Uterus (tissue), 4 donors: ENCODE measurements around the gene FSCN2. TPM values are rescaled to one million over a fixed set of nuclear protein-coding genes. Genes with fewer than 3 reads are reported as not detected.

Experiments
- DNase-seq, 2 donors: peaks; one replicate each; pipeline ENCODE4 v3.0.0-alpha.2; 2019 to 2020
- H3K27ac ChIP-seq, 2 donors: fragments of 200-600 bp; sonication (generic); 1 replicate in 1 of 2; 2 replicates in 1 of 2; pipeline ENCODE4 v1.5.1; 2016 to 2018
- H3K27me3 ChIP-seq, 2 donors: fragments of 200-600 bp; sonication (generic); one replicate each; pipeline ENCODE4 v1.5.1; 2018 to 2019; ENCODE audit warnings: control low read depth in 1 of 2
- H3K36me3 ChIP-seq, 2 donors: fragments of 200-600 bp; sonication (generic); one replicate each; pipeline ENCODE4 v1.5.1; 2019; ENCODE audit warnings: control low read depth in 1 of 2
- H3K4me1 ChIP-seq, 2 donors: fragments of 200-600 bp; sonication (generic); one replicate each; pipeline ENCODE4 v1.5.1; 2018 to 2019; ENCODE audit warnings: control low read depth in 1 of 2
- H3K4me3 ChIP-seq, 2 donors: fragments of 200-600 bp; sonication (generic); 1 replicate in 1 of 2; 2 replicates in 1 of 2; pipeline ENCODE4 v1.5.1; 2018 to 2019; ENCODE audit warnings: mild to moderate bottlenecking in 1 of 2
- H3K9me3 ChIP-seq, 2 donors: fragments of 200-600 bp; sonication (generic); one replicate each; pipeline ENCODE4 v1.5.1; 2019; ENCODE audit warnings: control low read depth in 1 of 2
- CTCF ChIP-seq, 4 experiments: fragments of 200-600 bp in 2 of 4; fragments of 450-650 bp in 2 of 4; sonication (generic) in 2 of 4; IDR thresholded peaks; one replicate each; pipeline ENCODE4 v1.5.1; 2016 to 2019; ENCODE audit warnings: antibody characterized with exemption in 4 of 4, mild to moderate bottlenecking in 2 of 4, moderate library complexity in 1 of 4
- POLR2A ChIP-seq, 2 donors: fragments of 450-650 bp; IDR thresholded peaks; one replicate each; pipeline ENCODE4 v1.6.1; 2016; ENCODE audit warnings: antibody characterized with exemption in 2 of 2, mild to moderate bottlenecking in 1 of 2, moderate library complexity in 1 of 2
- intact Hi-C: fragments of 100-400 bp; cut with DNase I; formaldehyde crosslinking; loops from one replicate; pipeline ENCODE4 v1.15.1; 2023; ENCODE audit warnings: low total_unique reads
- total RNA-seq, 4 donors: library from RNA; depleted of rRNA in 3 of 4; stranded (reverse); fragments of >200 nt in 3 of 4; gene quantifications; one replicate each; pipeline versions ENCODE4 v1.1.0 to v1.2.4, GENCODE V29; 2014 to 2023
- donor health status: DM: yes; HTN: yes; CAD: no.

Gene FSCN2
- total RNA-seq, 4 donors from 2014 or later, result 5.0 to 7.4 TPM; not detected in 2

GRCh38 chr17:81488276-81488860, 39.8 kb upstream of the FSCN2 start:
- peak overlapping the region; percentile 65 to 76 for H3K27ac ChIP-seq
- no peaks in the 10 kb centered on the region for H3K9me3 ChIP-seq
- H3K4me1 ChIP-seq, result peaks cover 0 to 20% of the 10 kb centered on the region in 2 donors
- intact Hi-C loops, result loop anchor here (5.0 kb wide), 1 partner anchor 91 kb away; the partner anchor contains the start of gene BAHCC1
- H3K4me3 ChIP-seq, result peak overlapping the region; percentile 41 to 54
- no peaks in the 10 kb centered on the region for H3K36me3 ChIP-seq
- TF ChIP-seq CTCF (IDR thresholded peaks at IDR 0.05) (no peak), POLR2A (IDR thresholded peaks at IDR 0.05) (no peak)
- H3K27me3 ChIP-seq, result no peaks in the 10 kb centered on the region
- no peak for DNase-seq

GRCh38 chr17:81489012-81489997, 38.9 kb upstream of the FSCN2 start:
- TF ChIP-seq POLR2A (IDR thresholded peaks at IDR 0.05) (no peak), CTCF (IDR thresholded peaks at IDR 0.05) (no peak)
- H3K27me3 ChIP-seq, result no peaks in the 10 kb centered on the region
- intact Hi-C loops, result loop anchor here (5.0 kb wide), 1 partner anchor 92 kb away; the partner anchor contains the start of gene BAHCC1
- no peaks in the 10 kb centered on the region for H3K36me3 ChIP-seq
- no peak for DNase-seq
- no peak overlapping the region for H3K27ac ChIP-seq
- H3K9me3 ChIP-seq, result no peaks in the 10 kb centered on the region
- peaks cover 0 to 16% of the 10 kb centered on the region in 2 donors for H3K4me1 ChIP-seq
- H3K4me3 ChIP-seq, result no peak overlapping the region

- no peak overlapping the region for H3K27ac ChIP-seq
- TF ChIP-seq POLR2A (IDR thresholded peaks at IDR 0.05), result no peak
- TF ChIP-seq CTCF (IDR thresholded peaks at IDR 0.05), result no peak
- H3K9me3 ChIP-seq, result no peaks in the 10 kb centered on the region
- peaks cover 0 to 16% of the 10 kb centered on the region in 2 donors for H3K4me1 ChIP-seq
- no peak overlapping the region for H3K4me3 ChIP-seq
- no peak for DNase-seq
- no peaks in the 10 kb centered on the region for H3K36me3 ChIP-seq
- intact Hi-C loops, result loop anchor here (5.0 kb wide), 1 partner anchor 93 kb away; the partner anchor contains the start of gene BAHCC1
- H3K27me3 ChIP-seq, result no peaks in the 10 kb centered on the region
Observed at GRCh38 chr17:81489998-81490992, 37.9 kb upstream of the FSCN2 start.

- H3K36me3 ChIP-seq, result no peaks in the 10 kb centered on the region
- no peaks in the 10 kb centered on the region for H3K9me3 ChIP-seq
- H3K4me3 ChIP-seq, result no peak overlapping the region
- H3K27ac ChIP-seq, result no peak overlapping the region
- intact Hi-C loops, result no loop called here
- H3K4me1 ChIP-seq, result peaks cover 0 to 16% of the 10 kb centered on the region in 2 donors
- no peaks in the 10 kb centered on the region for H3K27me3 ChIP-seq
- TF ChIP-seq CTCF (IDR thresholded peaks at IDR 0.05), result no peak
- TF ChIP-seq POLR2A (IDR thresholded peaks at IDR 0.05), result no peak
- DNase-seq, result no peak
Observed at GRCh38 chr17:81491181-81491581, 37.0 kb upstream of the FSCN2 start.
